Adrenal gland (tissue), 12 donors: ENCODE measurements around the gene ERI3. TPM values are rescaled to one million over a fixed set of nuclear protein-coding genes. Genes with fewer than 3 reads are reported as not detected.

Experiments
- DNase-seq, 7 donors: peaks; one replicate each; pipeline ENCODE4 v3.0.0-alpha.2; 2019 to 2020
- H3K27ac ChIP-seq, 5 donors: fragments of 200-600 bp; sonication (generic) in 4 of 5; 1 replicate in 3 of 5; 2 replicates in 2 of 5; pipeline versions ENCODE4 v1.5.1 to v1.8.0; 2016 to 2020; ENCODE audit warnings: mild to moderate bottlenecking in 1 of 5
- H3K27me3 ChIP-seq: fragments of 200-600 bp; 2 replicates; pipeline ENCODE4 v1.8.0; 2021
- H3K36me3 ChIP-seq, 2 donors: fragments of 200-600 bp; replicated peaks in 1 of 2; 1 replicate in 1 of 2; 2 replicates in 1 of 2; pipeline versions ENCODE4 v1.5.1 to v1.8.0; 2018 to 2022
- H3K4me1 ChIP-seq, 2 donors: fragments of 200-600 bp; replicated peaks in 1 of 2; 1 replicate in 1 of 2; 2 replicates in 1 of 2; pipeline versions ENCODE4 v1.5.1 to v1.8.0; 2018 to 2021
- H3K4me3 ChIP-seq, 4 donors: fragments of 200-600 bp; sonication (generic) in 3 of 4; one replicate each; pipeline ENCODE4 v1.5.1; 2016 to 2018
- H3K9me3 ChIP-seq, 3 donors: fragments of 200-600 bp; sonication (generic) in 1 of 3; replicated peaks in 1 of 3; 1 replicate in 2 of 3; 2 replicates in 1 of 3; pipeline versions ENCODE4 v1.5.1 to v1.8.0; 2016 to 2021
- POLR2A ChIP-seq, 2 donors: fragments of 450-650 bp; IDR thresholded peaks; one replicate each; pipeline ENCODE4 v1.6.1; 2017; ENCODE audit warnings: antibody characterized with exemption in 2 of 2, mild to moderate bottlenecking in 2 of 2, moderate library complexity in 1 of 2
- WGBS, 4 donors: extraction: QIAGEN DNeasy Blood & Tissue Kit in 2 of 4; methylation state at CpG; one replicate each; pipeline versions ENCODE4 v1.1.5 to v1.1.7; 2013 to 2017; 5-methylcytosine and 5-hydroxymethylcytosine counted together
- intact Hi-C, 2 donors: fragments of 100-400 bp; cut with DNase I; formaldehyde crosslinking; loops; one replicate each; pipeline versions ENCODE4 v1.14.1 to v1.15.0; 2022 to 2023
- polyA plus RNA-seq, 3 donors: library from polyadenylated mRNA; stranded (reverse); fragments of 200-250 nt in 2 of 3; fragments of 350-450 nt in 1 of 3; fragmentation: Illumina TruSeq in 1 of 3; extraction: RNeasy Lipid Tissue Mini Kit (QIAGEN cat#74804) in 1 of 3; gene quantifications; one replicate each; pipeline ENCODE4 v1.2.3, GENCODE V29; 2013 to 2014
- total RNA-seq, 9 donors: library from RNA; depleted of rRNA in 4 of 9; stranded (reverse); fragments of >200 nt in 4 of 9; fragments of 120-200 nt in 1 of 9; fragmentation: NEBNext Ultra II Directional in 1 of 9; extraction: Animal tissue kit (Norgen Biotek cat#: 25700) in 1 of 9; gene quantifications; one replicate each; pipeline versions ENCODE4 v1.1.0 to v1.2.4, GENCODE V29; 2013 to 2023
- TF ChIP-seq, protein P1 (sequence below), 6 experiments: fragments of 450-650 bp in 4 of 6; fragments of 200-600 bp in 2 of 6; sonication (generic) in 1 of 6; IDR thresholded peaks; 1 replicate in 5 of 6; 2 replicates in 1 of 6; pipeline versions ENCODE4 v1.5.1 to v1.8.0; 2016 to 2021; ENCODE audit warnings: antibody characterized with exemption in 6 of 6, mild to moderate bottlenecking in 2 of 6, moderate library complexity in 1 of 6
- donor health status: healthy with polysubstance abuse.
- donor health status: Bipolar disorder and iron deficiency.
- donor health status: DM: yes; HTN: yes; CAD: no.
- donor health status: DM: no; HTN: no; CAD: no.
- donor health status: DM: no; HTN: no; CAD: no.
- donor health status: DM: yes; HTN: yes; CAD: no.

ERI3 gene
- total and polyA plus RNA-seq, 12 donors: 33.8 to 68.4 (median 46.7) TPM

DNA sequence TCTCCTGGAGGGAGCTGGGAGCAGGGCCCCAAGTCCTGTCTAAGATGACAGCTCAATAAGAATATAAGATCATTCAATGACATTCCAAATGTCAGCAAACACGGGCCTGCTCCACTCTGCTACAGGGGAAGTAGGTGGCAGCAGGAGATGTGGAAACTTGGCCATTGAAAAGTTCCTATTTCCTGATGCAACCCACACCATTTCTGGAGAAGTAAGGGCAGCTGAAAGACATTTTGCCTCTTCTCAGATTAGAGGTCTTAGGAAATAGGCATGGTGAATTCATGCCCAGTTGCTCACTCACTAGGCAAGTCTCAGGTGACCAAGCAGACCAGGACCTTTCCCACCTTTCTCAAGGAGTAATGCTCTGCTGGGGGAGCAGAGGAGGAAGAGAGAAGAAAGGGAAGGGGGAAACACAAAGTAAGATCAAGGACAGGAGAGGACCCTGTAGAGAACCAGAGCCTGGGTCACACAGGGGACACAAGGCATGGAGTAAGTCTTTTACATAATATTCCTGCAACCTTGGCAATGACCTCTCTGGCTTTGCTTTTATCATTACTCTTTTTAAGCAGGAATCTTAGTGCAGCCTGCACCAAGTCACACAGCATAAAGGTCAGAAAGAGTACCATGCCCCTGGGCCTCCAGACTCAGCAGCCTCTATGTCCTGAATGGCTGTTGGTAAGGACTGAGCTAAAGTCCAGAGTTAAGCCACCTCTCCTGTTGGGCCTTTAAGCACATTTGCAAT, 72.9 kb downstream of the ERI3 start:
- TF ChIP-seq, protein P1, sequence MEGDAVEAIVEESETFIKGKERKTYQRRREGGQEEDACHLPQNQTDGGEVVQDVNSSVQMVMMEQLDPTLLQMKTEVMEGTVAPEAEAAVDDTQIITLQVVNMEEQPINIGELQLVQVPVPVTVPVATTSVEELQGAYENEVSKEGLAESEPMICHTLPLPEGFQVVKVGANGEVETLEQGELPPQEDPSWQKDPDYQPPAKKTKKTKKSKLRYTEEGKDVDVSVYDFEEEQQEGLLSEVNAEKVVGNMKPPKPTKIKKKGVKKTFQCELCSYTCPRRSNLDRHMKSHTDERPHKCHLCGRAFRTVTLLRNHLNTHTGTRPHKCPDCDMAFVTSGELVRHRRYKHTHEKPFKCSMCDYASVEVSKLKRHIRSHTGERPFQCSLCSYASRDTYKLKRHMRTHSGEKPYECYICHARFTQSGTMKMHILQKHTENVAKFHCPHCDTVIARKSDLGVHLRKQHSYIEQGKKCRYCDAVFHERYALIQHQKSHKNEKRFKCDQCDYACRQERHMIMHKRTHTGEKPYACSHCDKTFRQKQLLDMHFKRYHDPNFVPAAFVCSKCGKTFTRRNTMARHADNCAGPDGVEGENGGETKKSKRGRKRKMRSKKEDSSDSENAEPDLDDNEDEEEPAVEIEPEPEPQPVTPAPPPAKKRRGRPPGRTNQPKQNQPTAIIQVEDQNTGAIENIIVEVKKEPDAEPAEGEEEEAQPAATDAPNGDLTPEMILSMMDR (IDR thresholded peaks at IDR 0.05): no peak
- TF ChIP-seq POLR2A (IDR thresholded peaks at IDR 0.05): no peak
- Histone ChIP-seq H3K27ac (no peak overlapping the region), H3K4me1 (peaks cover 5 to 11% of the 10 kb centered on the region in 2 donors), H3K27me3 (no peaks in the 10 kb centered on the region), H3K36me3 (no peaks in the 10 kb centered on the region), H3K4me3 (no peak overlapping the region), H3K9me3 (no peaks in the 10 kb centered on the region)
- DNase-seq: no peak
- intact Hi-C loops: no loop called here
- 30 to 60% (median 39%) methylated on average over 1 of the region's 1 CpG; no CpG with 5 or more reads in 1 of the 4 donors for WGBS, 4 donors

DNA sequence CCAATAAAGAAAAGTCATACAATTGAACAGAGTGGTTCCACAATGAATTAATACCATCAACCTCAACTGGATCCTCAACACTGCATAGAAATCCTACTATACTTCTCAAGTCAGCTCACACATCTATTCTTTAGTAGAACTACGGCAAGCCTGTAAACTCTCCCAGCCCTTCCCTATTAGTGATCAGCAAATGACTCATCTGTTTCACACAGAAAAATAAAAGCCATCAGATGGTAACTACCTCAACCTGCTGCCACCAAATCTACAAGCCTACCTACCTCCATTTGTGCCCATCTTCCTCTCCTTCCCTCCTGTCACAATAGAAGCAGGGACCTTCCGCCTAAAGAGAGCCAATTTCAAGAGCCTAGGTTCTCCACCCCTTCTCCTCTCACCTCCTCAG, 78.2 kb downstream of the ERI3 start:
- no peaks in the 10 kb centered on the region for H3K36me3 ChIP-seq
- H3K9me3 ChIP-seq: no peaks in the 10 kb centered on the region
- H3K27me3 ChIP-seq: no peaks in the 10 kb centered on the region
- TF ChIP-seq POLR2A (IDR thresholded peaks at IDR 0.05): no peak
- TF ChIP-seq, protein P1 (IDR thresholded peaks at IDR 0.05): no peak
- peaks cover 13 to 15% of the 10 kb centered on the region in 2 donors for H3K4me1 ChIP-seq
- DNase-seq: no peak
- intact Hi-C loops: no loop called here
- H3K27ac ChIP-seq: no peak overlapping the region
- no peak overlapping the region for H3K4me3 ChIP-seq
- 79 to 90% (median 86%) methylated on average over 2 of the region's 2 CpGs for WGBS, 4 donors

DNA sequence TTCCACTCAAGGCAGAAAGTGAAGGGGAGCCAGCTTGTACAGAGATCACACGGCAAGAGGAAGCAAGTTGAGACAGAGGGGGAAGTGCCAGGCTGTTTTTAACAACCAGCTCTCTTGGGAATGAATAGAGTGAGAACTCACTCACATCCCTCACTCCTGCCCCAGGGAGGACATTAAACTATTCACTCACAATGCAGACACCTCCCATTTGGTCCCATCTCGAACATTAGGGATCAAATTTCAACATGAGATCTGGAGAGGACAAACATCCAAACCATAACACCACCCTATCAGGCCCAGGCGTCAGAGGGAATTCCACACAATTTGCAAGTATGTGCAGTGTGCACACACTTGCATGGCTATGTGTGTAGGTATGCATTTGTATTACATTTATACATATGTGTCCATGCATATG, 79.1 kb downstream of the ERI3 start:
- WGBS, 4 donors: 51 to 67% (median 61%) methylated on average over 3 of the region's 3 CpGs
- DNase-seq: no peak
- Histone ChIP-seq H3K4me3 (no peak overlapping the region), H3K36me3 (no peaks in the 10 kb centered on the region), H3K27me3 (no peaks in the 10 kb centered on the region), H3K27ac (no peak overlapping the region), H3K4me1 (peaks cover 13 to 15% of the 10 kb centered on the region in 2 donors), H3K9me3 (no peaks in the 10 kb centered on the region)
- TF ChIP-seq, protein P1 (IDR thresholded peaks at IDR 0.05): no peak
- intact Hi-C loops: no loop called here

DNA sequence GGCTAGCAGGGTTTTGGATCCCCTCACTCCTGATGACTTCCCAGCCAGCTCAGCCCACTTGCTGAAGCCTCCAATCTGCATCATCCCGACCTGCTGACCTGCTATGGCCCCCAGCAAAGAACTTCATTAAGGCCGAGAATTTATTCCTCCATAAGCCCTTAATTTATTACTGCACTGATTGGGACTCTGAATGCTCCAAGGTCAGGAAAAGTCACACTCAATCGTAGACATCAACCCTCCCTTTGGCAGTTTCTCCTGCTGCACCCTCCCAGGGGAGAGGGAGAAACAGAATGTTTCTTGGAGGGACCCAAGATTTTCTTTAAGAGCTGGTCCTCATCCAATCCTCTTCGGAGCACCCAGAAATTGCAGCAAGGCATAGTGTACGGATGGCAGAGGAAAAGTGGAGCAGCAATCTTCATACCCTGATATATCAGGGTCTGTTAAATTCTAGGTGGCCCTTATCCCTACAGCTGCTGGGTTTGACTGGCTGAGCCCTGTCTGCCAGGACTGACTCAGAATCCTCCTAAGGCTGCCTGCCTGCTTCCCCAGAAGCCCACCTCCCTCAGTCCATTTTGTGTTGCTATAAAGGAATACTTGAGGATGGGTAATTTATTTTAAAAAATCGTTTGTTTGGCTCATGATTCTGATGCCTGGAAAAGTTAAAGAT, 79.6 kb downstream of the ERI3 start:
- Histone ChIP-seq H3K4me3 (no peak overlapping the region), H3K4me1 (peaks cover 13 to 15% of the 10 kb centered on the region in 2 donors), H3K27me3 (no peaks in the 10 kb centered on the region), H3K36me3 (no peaks in the 10 kb centered on the region), H3K9me3 (no peaks in the 10 kb centered on the region), H3K27ac (no peak overlapping the region)
- TF ChIP-seq POLR2A (IDR thresholded peaks at IDR 0.05): no peak
- WGBS, 4 donors: 51 to 68% (median 61%) methylated on average over 6 of the region's 6 CpGs
- no peak for DNase-seq
- intact Hi-C loops: no loop called here
